Keratinocyte (primary cell): ENCODE data around the gene LRRC8C. TPM values are rescaled to one million over a fixed set of nuclear protein-coding genes. Genes with fewer than 3 reads are reported as not detected.
"Not testable (repeated sequence)": the region's sequence is repeated elsewhere in the genome, so short reads cannot be mapped to it uniquely, and the experiment has no call there.

Experiments
- DNase-seq: peaks from one replicate; pipeline ENCODE4 v3.0.0-alpha.2; 2011; ENCODE audit warnings: low read depth, missing footprints, low spot score
- FAIRE-seq: peaks from 2 replicates; lab custom pipeline; 2011; peaks lifted over from hg19 to GRCh38; lab: Jason Lieb, UNC
- H2AFZ ChIP-seq: 2 replicates; pipeline ENCODE4 v1.6.0; 2012; ENCODE audit warnings: low read length, control low read depth, inconsistent platforms; ENCODE audit not compliant: control insufficient read depth
- H3K27ac ChIP-seq: 2 replicates; pipeline ENCODE4 v1.5.1; 2011; ENCODE audit warnings: low read length; ENCODE audit not compliant: control insufficient read depth, insufficient read depth
- H3K27me3 ChIP-seq: 3 replicates; pipeline ENCODE4 v1.6.0; 2011; ENCODE audit warnings: low read length; ENCODE audit not compliant: control insufficient read depth, insufficient read depth; ENCODE audit errors: extremely low read depth
- H3K36me3 ChIP-seq, 2 experiments: 2 replicates in 1 of 2; 3 replicates in 1 of 2; pipeline ENCODE4 v1.5.1; 2011; ENCODE audit warnings: low read length in 2 of 2, mild to moderate bottlenecking in 1 of 2; ENCODE audit not compliant: control insufficient read depth in 2 of 2, insufficient read depth in 2 of 2; ENCODE audit errors: extremely low read depth in 1 of 2
- H3K4me1 ChIP-seq: 3 replicates; pipeline ENCODE4 v1.5.1; 2011; ENCODE audit warnings: low read length; ENCODE audit not compliant: control insufficient read depth, insufficient read depth; ENCODE audit errors: extremely low read depth
- H3K4me2 ChIP-seq: 3 replicates; pipeline ENCODE4 v1.6.0; 2011; ENCODE audit warnings: low read depth, low read length; ENCODE audit not compliant: control insufficient read depth, insufficient read depth; ENCODE audit errors: extremely low read depth
- H3K4me3 ChIP-seq, 3 experiments: fragments of 200-600 bp in 1 of 3; sonication (generic) in 1 of 3; 2 replicates in 2 of 3; 3 replicates in 1 of 3; pipeline ENCODE4 v1.5.1; 2011 to 2016; ENCODE audit warnings: low read length in 3 of 3, mild to moderate bottlenecking in 3 of 3, control low read depth in 2 of 3, inconsistent platforms in 1 of 3, low read depth in 1 of 3, mixed read lengths in 1 of 3, mixed run types in 1 of 3, moderate library complexity in 1 of 3; ENCODE audit not compliant: control insufficient read depth in 2 of 3, insufficient read depth in 2 of 3; ENCODE audit errors: extremely low read depth in 1 of 3
- H3K79me2 ChIP-seq: 2 replicates; pipeline ENCODE4 v1.6.0; 2012; ENCODE audit warnings: low read length; ENCODE audit not compliant: control insufficient read depth, insufficient read depth
- H3K9ac ChIP-seq: 3 replicates; pipeline ENCODE4 v1.6.0; 2011; ENCODE audit warnings: low read length; ENCODE audit not compliant: control insufficient read depth, insufficient read depth; ENCODE audit errors: extremely low read depth
- H3K9me1 ChIP-seq: 3 replicates; pipeline ENCODE4 v1.6.0; 2011; ENCODE audit warnings: low read length; ENCODE audit not compliant: control insufficient read depth, insufficient read depth; ENCODE audit errors: extremely low read depth
- H3K9me3 ChIP-seq: 2 replicates; pipeline ENCODE4 v1.5.1; 2012; ENCODE audit warnings: low read depth, low read length; ENCODE audit not compliant: control insufficient read depth
- H4K20me1 ChIP-seq: 3 replicates; pipeline ENCODE4 v1.6.0; 2011; ENCODE audit warnings: low read length; ENCODE audit not compliant: control insufficient read depth, insufficient read depth; ENCODE audit errors: extremely low read depth
- EZH2 ChIP-seq: IDR thresholded peaks from one replicate; pipeline ENCODE4 v1.6.1; 2012; ENCODE audit warnings: inconsistent platforms, mild to moderate bottlenecking, low read length, moderate library complexity
- dilution Hi-C: fragments of 300-500 bp; cut with MboI; formaldehyde crosslinking; loops from one replicate; pipeline ENCODE4 v1.7.0; 2020; ENCODE audit warnings: low sequenced_read_pairs; ENCODE audit not compliant: extremely low pct_ligation_motif_present
- polyA plus RNA-seq, 5 experiments: library from polyadenylated mRNA; depleted of rRNA in 3 of 5; stranded (reverse) in 3 of 5; stranded (forward) in 1 of 5; unstranded in 1 of 5; fragments of >200 nt; gene quantifications; 1 replicate in 1 of 5; 2 replicates in 3 of 5; 3 replicates in 1 of 5; pipeline versions ENCODE4 v1.2.1 to v1.2.3, GENCODE V29; 2011 to 2012; ENCODE audit warnings: missing spikeins in 2 of 5, low read depth in 1 of 5, low replicate concordance in 1 of 5
- TF ChIP-seq, protein P1 (sequence below), 3 experiments: IDR thresholded peaks in 1 of 3; conservative IDR thresholded peaks in 1 of 3; optimal IDR thresholded peaks in 1 of 3; 2 replicates in 2 of 3; 3 replicates in 1 of 3; pipeline versions ENCODE3 to v1.5.1; 2011; ENCODE audit warnings: low read length in 3 of 3, mild to moderate bottlenecking in 3 of 3, moderate library complexity in 2 of 3, control low read depth in 1 of 3, inconsistent platforms in 1 of 3; ENCODE audit not compliant: insufficient read depth in 2 of 3; ENCODE audit errors: extremely low read depth in 1 of 3

LRRC8C gene
- polyA plus RNA-seq, 1 donor (not counting 4 experiments of a cell fraction or from before 2014, with no cell fraction given): 18.4 TPM

DNA sequence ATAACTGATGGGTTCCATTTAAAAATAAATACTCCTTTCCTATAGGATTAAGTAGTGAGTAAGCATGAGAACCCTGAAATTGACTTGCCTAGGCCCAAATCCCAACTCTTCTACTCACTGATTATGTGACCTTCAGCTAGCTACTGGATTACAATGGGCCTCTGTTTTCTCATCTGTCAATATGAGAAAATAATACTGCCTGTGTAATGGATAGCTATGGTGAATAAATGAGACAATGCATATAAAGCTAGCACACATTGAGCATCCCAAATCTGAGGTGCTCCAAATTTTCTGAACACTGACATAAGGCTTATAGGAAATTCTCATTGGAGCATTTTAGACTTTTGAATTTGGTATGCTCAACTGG, 5.3 kb upstream of the LRRC8C start:
- dilution Hi-C loops: no loop called here
- no peak for FAIRE-seq

DNA sequence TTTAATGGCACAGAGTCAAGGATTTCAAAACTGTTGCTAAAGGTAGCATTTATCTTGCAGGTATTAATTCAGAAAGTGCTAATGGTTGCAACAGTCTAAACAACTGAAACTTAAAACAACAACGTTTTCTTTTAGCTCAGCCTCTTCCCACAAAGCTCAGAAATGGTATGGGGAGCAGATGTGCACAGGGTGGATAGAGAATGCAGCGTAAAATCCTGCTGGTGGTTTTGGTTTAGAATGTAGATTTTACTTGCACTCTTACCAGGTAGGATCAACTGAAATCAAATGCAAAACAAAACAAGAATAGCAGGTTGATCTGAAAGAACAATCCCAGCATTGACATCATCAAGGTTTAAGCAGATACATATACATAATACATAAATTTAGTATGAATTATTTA, 3.8 kb upstream of the LRRC8C start:
- no peak overlapping the region for H3K9ac ChIP-seq
- H3K4me2 ChIP-seq: no peak overlapping the region
- TF ChIP-seq EZH2: no peak
- TF ChIP-seq, protein P1, sequence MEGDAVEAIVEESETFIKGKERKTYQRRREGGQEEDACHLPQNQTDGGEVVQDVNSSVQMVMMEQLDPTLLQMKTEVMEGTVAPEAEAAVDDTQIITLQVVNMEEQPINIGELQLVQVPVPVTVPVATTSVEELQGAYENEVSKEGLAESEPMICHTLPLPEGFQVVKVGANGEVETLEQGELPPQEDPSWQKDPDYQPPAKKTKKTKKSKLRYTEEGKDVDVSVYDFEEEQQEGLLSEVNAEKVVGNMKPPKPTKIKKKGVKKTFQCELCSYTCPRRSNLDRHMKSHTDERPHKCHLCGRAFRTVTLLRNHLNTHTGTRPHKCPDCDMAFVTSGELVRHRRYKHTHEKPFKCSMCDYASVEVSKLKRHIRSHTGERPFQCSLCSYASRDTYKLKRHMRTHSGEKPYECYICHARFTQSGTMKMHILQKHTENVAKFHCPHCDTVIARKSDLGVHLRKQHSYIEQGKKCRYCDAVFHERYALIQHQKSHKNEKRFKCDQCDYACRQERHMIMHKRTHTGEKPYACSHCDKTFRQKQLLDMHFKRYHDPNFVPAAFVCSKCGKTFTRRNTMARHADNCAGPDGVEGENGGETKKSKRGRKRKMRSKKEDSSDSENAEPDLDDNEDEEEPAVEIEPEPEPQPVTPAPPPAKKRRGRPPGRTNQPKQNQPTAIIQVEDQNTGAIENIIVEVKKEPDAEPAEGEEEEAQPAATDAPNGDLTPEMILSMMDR (optimal IDR thresholded peaks at IDR 0.05 in 1 of 3, IDR thresholded peaks at IDR 0.05 in 1 of 3, conservative IDR thresholded peaks at IDR 0.05 in 1 of 3; ENCODE audit: extremely low read depth in 1 of 3, insufficient read depth in 2 of 3, low read length in 3 of 3): no peak
- no peak for DNase-seq
- peaks cover 6% of the 10 kb centered on the region for H3K4me1 ChIP-seq
- no peaks in the 10 kb centered on the region for H3K27me3 ChIP-seq
- H4K20me1 ChIP-seq: no peaks in the 10 kb centered on the region
- H3K4me3 ChIP-seq: no peak overlapping the region
- no peaks in the 10 kb centered on the region for H3K9me1 ChIP-seq
- H3K79me2 ChIP-seq: peaks cover 8% of the 10 kb centered on the region
- FAIRE-seq: no peak
- no peaks in the 10 kb centered on the region for H3K36me3 ChIP-seq
- no peaks in the 10 kb centered on the region for H3K9me3 ChIP-seq
- no peak overlapping the region for H2AFZ ChIP-seq
- H3K27ac ChIP-seq: no peak overlapping the region
- dilution Hi-C loops: no loop called here

More for the DNA sequence above, 5.3 kb upstream of the LRRC8C start:
- H3K27me3 ChIP-seq: no peaks in the 10 kb centered on the region
- H3K36me3 ChIP-seq: no peaks in the 10 kb centered on the region
- TF ChIP-seq, protein P1 (optimal IDR thresholded peaks at IDR 0.05 in 1 of 3, IDR thresholded peaks at IDR 0.05 in 1 of 3, conservative IDR thresholded peaks at IDR 0.05 in 1 of 3; ENCODE audit: extremely low read depth in 1 of 3, insufficient read depth in 2 of 3, low read length in 3 of 3): no peak
- no peak for TF ChIP-seq EZH2
- H3K27ac ChIP-seq: no peak overlapping the region
- no peaks in the 10 kb centered on the region for H3K9me3 ChIP-seq
- no peak for DNase-seq
- no peak overlapping the region for H2AFZ ChIP-seq
- peaks cover 6% of the 10 kb centered on the region for H3K4me1 ChIP-seq
- H3K4me3 ChIP-seq: no peak overlapping the region
- no peak overlapping the region for H3K9ac ChIP-seq
- H3K4me2 ChIP-seq: no peak overlapping the region
- no peaks in the 10 kb centered on the region for H4K20me1 ChIP-seq
- no peaks in the 10 kb centered on the region for H3K9me1 ChIP-seq
- no peaks in the 10 kb centered on the region for H3K79me2 ChIP-seq

DNA sequence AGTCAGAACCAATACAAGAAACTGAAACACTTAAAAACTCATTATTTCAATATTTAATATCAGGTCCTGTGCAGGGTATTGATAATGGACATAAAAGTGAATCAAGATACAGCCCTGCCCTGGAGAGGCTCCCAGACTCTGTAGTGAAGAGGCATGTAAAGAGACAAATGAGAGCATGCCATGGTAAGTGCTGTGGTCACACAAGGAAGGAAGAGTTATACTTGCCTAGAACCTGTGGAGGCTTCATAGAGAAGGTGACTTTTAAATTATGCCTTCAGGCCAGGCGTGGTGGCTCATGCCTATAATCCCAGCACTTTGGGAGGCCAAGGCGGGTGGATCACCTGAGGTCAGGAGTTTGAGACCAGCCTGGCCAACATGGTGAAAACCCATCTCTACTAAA, 3.3 kb upstream of the LRRC8C start:
- FAIRE-seq, H3K9me1 ChIP-seq, H3K27ac ChIP-seq, H3K4me2 ChIP-seq, H3K27me3 ChIP-seq, H3K4me1 ChIP-seq, H3K9me3 ChIP-seq, H3K4me3 ChIP-seq, H3K9ac ChIP-seq, DNase-seq, H4K20me1 ChIP-seq, H3K36me3 ChIP-seq, dilution Hi-C loops, H2AFZ ChIP-seq: not testable (repeated sequence)
- H3K79me2 ChIP-seq: peaks cover 12% of the 10 kb centered on the region
